GM06990 (cell line): ENCODE results near the gene HIP1.
"Not testable (repeated sequence)": the region's sequence is repeated elsewhere in the genome, so short reads cannot be mapped to it uniquely, and the experiment has no call there.

Source experiments
- DNase-seq: peaks from one replicate; pipeline ENCODE4 v3.0.0-alpha.2; 2011; ENCODE audit not compliant: insufficient read length; ENCODE audit errors: extremely low read depth
- H3K27me3 ChIP-seq: replicated peaks from 2 replicates; pipeline ENCODE4 v1.6.0; 2011; ENCODE audit warnings: low read length; ENCODE audit not compliant: control insufficient read depth, insufficient read depth
- H3K36me3 ChIP-seq: 2 replicates; pipeline ENCODE4 v1.5.1; 2011; ENCODE audit warnings: low read length; ENCODE audit not compliant: control insufficient read depth, insufficient read depth
- H3K4me3 ChIP-seq: replicated peaks from 2 replicates; pipeline ENCODE4 v1.5.1; 2011; ENCODE audit warnings: low read depth, mild to moderate bottlenecking, control low read depth, low read length

The HIP1 gene

DNA sequence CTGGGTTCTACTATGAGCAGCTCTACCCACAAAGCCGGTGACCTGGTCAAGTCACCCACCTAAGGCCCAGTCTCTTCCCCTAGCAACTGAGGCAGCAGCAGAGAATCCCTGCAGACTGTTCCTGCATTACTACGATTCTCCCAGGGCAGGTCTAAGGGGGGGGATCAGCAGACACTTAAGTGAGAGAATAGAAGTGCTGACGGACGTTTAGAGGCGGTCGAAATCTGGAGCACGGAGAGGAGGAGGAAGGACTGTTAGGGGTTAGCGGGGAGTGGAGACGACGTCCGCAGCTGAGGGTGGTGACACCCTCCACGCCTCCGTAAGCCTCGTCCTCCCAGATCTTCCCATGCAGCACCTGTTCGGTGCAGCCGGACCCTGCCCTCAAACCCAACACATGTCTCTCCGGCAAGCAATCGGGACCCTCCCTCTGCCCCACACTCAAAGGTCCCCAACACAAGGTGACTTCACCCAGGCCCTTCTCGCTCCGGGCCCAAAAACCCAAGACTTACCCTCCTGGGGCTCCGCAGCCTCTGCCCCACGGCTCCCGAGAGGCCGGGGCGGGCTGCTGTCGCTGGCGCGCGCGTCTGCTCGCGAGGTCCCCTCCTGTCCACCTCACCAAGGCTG lies 253.3 kb downstream of the HIP1 start:
- DNase-seq: peak; percentile 25
- H3K36me3 ChIP-seq, H3K27me3 ChIP-seq: not testable (repeated sequence)
- peak overlapping the region; percentile 79 for H3K4me3 ChIP-seq
